ENCODE measurements around the gene MVB12A.

Gene MVB12A

DNA sequence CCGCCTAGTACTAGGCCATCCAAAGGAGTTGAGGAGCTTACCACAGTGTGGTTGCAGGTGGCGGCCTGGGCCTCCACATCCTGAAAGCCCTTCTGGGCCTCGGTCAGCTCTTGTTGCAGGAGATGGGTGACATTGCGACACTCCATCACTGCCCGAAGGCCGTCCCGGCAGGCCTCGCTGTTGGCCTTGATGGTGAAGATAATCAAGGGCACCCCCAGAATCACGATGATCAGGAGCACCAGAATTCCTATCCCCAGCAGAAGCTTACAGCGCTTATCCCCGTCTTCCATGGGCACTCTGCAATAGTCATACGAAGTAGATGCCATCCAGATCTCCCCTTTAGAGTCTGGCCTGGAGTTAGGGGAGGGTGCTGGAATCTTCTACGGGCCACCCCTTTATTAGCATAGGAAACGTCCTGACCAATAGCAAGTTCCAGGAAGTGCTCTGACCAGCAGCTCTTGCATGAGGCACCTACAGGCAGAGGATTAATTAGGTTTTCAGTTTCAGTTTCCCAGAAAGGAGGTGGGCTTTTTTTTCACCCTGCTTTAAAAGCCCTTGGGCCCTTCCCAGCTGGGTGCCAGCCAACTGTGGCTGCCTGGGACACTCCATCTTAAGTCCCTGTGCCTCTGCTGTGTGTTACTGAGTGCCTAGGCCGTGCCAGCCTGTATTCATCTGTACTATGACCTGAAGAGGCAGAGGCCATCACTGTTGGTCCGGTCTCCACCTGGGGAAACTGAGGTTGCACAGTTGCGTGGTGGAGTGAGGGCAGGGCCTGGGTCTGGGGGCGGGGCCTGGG is 14.4 kb upstream of the MVB12A start, which contains the start of gene BST2:
Gene BST2, minus strand, starts transcription at position 381 of the 796 bp plus-strand sequence. Its CDS starts 55 bp downstream, at position 326.
- peak; percentile 88 to 94 for DNase-seq

DNA sequence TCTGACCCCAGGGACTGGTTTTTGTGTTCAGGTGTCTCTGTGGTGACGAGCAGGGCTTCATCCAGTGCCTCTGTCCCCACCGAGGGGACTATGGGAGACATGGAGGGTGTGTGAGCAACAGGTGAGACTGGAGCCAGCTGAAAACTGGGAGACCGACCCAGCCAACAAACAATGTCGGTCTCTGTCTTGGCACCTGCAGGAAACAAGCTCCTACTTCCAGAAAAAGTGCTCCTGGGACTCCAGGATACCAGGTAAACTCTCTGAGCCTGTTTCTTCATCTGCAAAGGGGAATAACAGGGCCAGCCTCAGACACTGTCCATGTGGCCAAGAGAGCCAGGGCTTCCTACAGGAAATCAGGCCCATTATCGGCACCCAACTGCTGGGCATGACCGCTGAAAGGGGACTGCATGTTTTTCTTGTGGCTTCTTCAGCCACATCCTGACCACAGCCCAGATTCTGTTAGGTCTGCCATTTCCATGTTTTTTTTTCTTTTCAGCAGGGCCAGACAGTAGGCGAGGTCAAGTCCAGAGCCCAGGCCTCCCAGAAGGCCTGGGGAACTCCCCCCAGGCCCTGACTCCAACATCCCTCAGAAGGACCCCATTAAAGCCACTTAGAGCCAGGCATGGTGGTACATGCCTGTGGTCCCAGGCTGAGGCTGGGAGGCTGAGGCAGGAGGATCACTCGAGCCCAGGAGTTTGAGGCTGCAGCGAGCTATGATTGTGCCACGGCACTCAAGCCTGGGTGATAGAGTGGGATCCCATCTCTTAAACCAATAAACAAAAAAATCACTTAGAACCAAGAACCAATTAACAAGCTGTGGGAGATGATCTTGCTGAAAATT is 13.6 kb upstream of the MVB12A start:
- peak; percentile 74 to 76 for DNase-seq

DNA sequence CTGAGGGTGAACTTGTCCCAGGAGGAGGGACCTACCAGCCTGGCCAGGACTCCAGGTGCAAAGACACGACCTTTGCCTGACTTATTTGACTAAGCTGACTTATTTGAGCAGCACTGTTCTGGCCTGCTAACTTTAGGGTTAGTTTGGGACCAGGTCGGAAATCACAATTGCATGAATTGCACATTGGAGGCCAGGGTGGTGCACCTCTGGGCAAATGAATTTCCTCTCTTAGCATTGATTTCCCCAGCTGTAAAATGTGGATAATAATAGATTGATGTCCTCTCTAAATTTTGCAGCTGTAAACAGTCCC is 13.0 kb upstream of the MVB12A start:
- DNase-seq: no peak

DNA sequence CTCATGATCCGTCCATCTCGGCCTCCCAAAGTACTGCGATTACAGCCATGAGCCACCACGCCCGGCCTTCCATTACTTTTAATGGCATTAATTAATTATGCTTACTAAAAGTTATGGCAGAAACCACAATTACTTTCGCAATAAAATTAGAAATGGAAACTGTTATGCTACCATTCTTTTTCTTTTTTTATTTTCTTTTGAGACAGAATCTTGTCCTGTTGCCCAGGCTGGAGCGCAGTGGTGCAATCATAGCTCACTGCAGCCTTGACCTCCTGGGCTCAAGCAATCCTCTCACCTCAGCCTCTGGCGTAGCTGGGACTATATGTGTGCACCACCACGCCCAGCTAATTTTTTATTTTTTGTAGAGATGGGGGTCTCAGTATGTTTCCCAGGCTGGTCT is 9.9 kb upstream of the MVB12A start:
- DNase-seq: no peak

DNA sequence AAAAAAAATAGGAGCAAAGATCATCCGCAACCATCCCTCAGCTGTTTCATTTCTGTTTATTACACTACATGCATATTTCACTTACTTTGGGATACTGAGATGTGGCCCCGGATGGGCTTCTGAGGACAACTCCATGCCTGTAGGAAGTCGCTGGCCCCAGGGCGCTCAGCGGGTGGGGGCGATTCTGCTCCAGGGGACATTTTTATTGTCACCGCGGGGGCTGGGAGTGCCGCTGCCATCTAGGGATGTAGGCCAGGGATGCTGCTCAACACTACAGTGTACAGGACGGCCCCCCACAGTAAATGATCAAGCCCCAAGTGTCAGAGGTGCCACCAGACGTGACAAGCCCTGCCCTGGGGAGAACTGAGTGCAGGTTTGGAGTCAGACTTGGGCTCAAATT is 8.0 kb upstream of the MVB12A start:
- no peak for DNase-seq

DNA sequence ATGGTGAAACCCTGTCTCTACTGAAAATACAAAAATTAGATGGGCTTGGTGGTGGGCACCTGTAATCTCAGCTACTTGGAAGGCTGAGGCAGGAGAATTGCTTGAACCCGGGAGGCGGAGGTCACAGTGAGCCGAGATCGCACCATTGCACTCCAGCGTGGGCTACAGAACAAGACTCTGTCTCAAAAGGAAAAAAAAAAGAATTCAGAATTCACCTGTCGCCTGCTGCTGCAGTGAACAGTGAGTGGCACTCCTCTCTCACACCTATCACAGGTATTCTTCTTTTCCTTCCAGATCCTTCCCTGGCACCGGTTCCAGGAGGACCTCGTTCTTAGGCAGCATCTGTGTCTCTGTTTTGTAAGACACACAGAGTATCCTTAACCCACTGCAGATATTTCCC is 5.8 kb upstream of the MVB12A start:
- DNase-seq: no peak

DNA sequence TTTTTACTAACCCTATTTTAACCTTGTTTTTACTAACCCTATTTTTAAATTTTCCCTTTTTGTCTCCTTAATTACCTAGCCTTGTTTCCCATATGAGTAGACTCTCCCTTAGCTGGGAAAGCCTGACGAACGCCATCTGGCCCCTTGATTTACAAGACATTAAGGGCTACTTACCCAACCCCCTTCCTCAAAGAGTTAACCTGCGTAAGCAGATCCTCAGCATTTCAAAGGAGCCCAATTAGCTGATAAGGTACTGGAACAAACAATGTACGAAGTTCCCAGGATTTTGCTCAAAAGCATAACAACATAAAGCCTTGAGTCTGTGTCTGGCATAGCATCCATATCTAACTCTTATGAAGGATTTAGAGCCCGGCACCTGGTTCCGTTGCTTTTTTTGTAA is 4.7 kb upstream of the MVB12A start:
- no peak for DNase-seq

DNA sequence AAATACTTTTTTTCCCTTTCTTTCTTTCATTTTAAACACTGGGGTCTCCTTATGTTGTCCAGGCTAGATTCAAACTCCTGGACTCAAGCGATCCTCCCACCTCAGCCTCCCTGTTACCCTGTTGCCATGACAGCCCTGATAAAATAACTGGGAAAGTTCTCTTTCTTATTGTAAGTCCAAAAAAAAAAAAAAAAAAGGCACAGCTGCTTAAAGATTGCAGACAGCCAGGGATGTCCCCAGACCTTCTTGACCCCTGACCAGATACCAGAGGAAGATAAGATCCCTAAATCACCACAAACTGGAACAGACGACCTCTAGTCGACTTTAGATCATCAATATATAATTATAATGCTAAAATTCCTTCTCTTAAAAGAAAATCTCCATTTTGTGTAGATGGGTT is 1.1 kb upstream of the MVB12A start:
- DNase-seq: no peak

DNA sequence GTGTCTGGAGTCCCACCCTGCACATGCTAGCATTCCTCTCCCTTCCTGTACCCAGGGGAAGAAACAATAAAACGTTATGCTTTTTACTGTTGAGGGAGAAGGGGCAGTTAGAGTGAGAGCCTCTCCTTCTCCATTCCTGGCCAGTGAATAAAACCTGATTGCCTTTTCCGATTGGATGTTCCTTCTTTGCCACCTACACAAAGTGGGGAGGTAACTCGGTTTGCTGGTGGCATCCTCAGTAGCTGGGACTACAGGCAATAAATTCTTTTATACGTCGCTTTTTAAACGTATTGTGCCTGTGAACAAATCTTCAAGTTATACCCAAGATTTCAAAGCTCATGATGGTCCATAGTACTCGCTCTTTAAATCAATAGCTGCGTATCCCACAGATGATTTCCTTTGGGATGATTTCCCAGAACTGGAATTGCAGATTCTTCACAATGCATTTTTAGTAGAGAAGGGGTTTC is 660 bp upstream of the MVB12A start:
- DNase-seq: no peak

DNA sequence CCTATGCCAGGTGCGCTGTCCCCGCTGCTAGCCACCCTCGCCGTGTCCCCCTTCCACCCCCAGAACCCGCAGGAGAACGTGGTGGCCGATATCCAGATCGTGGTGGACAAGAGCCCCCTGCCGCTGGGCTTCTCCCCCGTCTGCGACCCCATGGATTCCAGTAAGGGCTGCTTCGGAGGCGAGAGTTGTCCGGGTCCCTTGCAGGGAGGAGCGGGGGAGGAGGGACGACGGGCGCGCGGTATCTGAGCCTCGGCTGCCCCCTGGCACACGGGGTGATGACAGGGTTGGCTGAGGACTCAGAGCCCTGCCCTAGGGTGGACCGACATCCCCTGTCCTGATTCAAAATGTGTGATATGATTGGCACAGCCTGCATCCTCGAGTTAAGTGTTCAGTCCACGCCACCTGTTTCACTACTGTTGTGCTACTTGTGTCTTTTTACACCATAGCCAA is 653 bp downstream of the MVB12A start:
- DNase-seq: peak; percentile 21 to 40

DNA sequence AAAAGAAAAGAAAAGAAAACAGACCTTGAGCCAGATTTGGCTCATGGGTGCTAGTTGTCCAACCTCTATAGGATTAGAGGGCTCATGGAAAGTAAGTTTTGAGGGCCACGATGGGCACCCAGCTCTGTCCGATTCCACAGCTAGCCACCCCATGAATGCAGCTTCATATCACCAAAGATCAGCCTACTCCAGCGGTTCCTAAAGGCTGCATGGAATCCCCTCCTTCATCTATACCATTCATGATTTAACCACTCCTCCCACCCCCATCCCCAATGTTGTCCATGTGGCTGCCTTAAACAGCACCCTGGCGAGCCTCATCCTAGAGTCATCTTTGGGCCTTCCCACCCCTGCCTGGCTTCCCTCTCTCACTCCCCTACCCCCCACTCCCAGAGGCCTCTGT is 2.1 kb downstream of the MVB12A start:
- no peak for DNase-seq

DNA sequence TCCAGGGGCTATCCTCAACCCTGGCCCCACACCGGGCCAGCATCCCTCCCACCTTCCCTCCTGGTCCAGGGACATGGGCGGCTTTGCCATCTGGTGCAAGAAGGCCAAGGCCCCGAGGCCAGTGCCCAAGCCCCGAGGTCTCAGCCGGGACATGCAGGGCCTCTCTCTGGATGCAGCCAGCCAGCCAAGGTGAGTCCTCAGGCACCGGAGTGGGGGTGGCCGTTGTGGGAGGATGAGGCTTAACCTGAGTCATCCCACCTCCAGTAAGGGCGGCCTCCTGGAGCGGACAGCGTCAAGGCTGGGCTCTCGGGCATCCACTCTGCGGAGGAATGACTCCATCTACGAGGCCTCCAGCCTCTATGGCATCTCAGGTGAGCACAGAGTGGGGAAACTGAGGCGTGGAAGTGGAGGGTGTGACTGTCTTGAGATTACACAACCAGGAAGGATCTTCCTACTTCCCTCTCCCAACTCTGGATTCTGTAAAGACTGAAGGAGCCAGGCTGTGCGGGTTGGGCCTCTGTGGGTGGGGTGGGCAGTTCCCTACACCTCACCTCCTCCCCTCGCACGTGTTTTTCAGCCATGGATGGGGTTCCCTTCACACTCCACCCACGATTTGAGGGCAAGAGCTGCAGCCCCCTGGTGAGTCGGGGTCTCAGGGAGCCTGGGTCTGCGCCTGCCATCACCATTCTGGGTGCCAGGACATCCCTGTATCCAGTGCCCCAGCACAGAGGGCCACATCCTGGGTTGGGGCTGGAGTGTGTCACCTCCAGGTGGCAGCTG is 3.8 kb downstream of the MVB12A start:
- DNase-seq: no peak

DNA sequence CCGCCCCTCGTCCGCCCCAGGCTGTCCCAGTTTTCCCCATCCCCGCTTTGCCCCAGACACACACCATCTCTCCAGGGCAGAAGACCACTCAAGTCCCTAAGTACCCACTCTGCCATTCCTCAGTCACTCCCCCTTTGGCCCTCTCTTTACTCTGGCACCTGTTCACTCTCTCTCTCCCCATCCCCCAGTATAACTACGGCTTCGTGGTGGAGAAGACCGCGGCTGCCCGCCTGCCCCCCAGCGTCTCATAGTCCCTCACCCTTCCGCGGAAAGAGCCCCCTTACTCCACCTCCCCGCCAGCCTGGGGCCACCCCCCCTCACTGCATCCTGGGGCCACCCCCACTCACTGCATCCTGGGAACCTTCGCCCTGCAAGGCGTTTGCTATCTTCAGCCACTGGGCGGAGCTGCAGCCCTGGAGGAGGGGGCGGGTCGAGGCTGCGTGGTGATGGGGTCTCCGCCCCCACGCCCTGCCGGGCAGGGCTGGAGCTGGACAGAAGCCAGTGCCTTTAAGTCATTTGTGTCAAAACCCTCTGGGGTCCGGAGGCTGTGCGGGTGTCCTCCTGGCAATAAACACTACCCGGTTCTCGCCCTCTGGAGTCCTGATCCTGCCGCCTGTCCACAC is 5.0 kb downstream of the MVB12A start:
- DNase-seq: no peak

DNA sequence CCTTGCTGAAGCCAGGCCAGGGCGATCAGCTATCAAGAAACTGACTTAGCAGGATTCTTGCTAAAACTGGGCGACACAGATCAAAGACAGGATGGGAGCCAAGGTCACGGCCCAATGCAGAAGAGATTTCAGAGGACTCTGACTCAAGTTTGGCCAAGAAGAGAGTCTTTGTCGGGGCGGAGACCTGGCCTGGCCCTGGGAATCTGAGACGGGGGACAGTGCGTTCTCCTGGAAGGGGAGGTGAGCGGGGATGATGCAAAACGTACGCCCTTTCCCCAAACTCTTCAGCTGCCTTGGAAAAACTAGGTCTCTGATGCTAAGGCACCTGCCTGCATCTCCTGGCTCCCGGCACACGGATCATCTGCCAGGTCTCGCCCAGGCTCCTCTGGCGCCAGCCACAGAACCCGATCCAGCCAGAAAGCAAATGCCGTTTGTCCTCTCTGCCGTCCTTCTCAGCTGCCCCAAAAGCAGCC is 9.8 kb downstream of the MVB12A start:
- DNase-seq: no peak

DNA sequence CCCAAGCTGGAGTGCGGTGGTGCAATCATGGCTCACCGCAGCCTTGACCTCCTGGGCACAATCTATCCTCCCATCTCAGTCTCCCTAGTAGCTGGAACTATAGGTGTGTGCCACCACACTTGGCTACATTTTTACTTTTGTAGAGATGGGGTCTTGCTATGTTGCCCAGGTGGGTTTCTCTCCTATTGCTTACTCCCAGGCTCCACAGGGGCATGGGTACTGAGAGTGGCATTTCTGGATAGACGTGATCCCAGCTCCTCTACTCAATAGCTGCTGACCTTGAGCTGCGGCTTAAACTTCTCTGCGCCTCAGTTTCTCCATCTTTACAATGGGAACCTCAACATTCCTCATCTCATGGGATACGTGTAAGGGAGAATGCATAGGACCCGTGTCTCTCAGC is 11.6 kb downstream of the MVB12A start:
- DNase-seq: no peak

DNA sequence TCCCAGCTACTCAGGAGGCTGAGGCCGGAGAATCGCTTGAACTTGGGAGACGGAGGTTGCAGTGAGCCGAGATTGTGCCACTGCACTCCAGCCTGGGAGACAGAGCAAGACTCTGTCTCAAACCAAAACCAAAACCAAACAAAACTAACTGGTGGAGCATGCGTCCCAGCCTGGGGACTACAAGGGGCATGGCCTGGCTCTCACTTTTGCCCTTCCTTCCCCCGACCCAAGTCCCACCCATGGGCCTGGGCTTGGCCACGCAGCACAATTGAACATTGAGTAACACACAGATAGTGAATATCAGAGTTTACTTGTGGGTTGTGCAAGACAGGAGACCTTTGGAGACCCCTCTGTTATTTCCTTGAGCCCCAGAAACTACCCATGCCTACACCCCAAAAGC is 15.4 kb downstream of the MVB12A start:
- DNase-seq: no peak

DNA sequence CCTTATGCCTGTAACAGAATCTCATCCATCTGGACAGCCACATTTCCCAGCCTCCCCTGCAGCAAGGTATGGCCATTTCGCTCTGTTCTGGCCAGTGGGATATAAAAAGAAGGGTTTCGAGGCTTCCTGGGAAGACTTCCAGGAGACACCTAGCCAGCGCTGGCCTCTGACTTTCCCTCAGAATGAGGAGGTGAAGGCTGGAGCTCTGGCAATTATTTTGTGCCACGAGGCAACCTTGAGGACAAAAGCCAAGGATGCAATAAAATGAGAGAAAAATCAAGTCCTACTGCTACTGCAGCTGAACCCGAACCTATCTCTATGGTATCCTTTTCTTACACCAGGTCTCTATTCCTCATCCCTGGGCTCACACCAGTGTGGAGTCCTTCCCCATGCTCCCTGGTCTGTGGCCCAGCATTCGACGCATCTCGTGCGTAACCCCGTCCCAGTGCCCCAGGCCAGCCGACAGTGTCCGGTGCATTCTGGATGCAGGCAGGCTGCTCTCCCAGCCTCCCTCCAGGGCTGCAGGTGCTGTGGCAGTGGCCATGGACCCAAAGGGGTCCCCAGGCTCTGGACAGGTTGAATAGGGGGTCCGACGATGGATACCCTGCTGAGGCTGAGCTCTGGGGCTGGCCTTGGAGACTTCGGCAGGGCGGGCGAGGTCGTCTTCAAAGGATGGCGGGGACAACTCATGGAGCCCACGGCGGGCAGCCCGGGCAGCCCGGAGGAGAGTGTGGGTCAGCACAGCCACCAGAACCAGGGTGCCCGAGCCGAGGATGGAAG is 16.4 kb downstream of the MVB12A start:
- DNase-seq: no peak

DNA sequence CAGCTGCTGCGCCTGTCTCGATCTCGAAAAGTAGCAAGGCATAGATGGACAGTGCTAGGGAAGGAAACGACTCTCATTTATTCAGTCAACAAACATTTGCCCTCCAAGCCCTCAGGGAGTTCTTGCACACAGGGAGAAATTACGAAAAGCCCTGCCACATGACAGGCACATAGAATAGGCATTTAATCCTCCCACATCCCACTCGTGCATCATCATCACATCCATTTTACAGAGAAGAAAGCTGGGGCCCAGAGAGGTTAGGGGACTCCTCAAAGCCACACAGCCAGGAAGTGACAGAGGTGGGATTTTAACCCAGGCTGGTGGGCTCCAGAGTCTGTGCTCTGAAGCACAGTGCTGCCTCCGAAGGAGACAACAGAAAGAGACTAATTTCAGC is 17.0 kb downstream of the MVB12A start:
- no peak for DNase-seq

DNA sequence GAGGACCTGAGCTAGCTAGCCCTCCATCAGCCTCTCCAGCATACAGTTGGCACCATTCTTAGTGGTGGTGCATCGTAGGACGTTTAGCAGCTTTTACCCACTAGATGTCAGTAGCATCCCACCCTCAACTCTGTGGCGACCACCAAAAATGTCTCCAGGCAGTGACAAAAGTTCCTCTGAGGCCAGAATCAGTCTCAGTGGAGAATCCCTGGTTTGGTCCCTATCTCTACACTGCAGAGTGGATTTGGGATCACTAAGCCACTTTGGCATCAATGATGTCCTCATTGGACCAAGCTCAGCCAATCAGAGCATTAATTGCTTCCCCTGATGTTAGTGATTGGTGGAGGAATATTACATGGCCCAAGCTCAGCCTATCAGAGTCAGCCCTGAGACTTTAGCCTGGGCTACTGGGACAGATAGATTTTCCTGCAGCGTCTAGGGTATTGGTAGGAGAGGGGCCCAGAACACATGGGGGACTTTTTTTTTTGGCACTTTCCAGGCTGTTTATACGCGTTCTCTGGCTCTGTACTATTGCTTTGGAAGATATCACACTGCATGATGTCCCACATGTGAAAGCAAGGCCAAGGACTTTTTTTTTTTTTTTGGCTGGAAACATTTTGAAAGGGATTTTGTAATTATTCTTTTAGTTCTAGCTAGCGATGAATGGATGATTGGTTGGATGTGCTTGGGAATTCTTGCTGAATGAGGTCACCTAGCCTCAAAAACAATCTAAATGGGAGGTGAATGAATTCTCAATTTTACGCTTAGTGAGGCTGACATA is 21.6 kb downstream of the MVB12A start:
- peak; percentile 21 to 38 for DNase-seq

DNA sequence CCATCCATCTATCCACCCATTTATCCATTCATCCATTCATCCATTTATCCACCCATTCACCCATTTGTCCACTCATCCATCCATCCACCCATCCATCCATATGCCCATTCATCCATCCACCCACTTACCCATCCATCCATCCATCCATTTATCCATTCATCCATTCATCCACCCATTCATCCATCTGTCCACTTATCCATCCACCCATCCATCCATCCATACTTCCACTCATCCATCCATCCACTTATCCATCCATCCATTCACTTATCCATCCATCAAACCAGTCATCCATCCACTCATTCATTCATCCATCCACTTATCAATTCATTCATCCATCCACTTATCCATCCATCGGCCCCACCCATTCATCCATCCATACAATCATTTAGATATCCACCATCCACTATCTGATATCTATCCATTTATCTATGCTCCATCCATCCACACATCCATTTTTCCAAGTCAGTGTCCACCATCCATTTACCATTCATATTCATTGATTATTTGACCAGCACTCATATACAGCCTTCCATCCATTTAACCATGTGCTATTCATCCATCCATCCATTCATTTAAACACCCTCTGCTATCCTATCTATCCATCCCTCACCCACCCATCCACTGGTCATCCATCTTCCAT is 25.8 kb downstream of the MVB12A start:
- DNase-seq: no peak

DNA sequence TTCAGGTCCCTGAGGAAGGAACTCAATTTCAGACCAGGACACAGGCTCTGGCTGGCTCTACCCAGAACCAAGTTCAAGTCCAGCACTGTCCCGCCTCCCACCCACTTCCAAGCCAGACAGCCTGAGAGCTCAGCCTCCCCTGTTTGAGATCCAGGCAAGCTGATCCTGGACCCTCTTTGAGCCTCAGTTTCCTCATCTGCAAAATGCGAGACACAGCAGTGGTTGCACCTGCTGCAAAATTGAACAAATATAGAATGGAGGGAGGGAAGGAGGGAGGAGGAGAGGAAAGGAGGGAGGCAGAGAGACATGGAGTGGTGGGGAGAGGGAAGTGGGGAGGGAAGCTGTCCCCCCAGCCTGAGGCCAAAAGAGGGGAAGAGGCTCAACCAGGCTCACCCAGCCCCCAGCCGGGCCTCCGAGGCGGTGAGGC is 27.9 kb downstream of the MVB12A start:
- DNase-seq: no peak
